T-cell (primary cell): Measurements from ENCODE around the gene MRTFA. TPM values are rescaled to one million over a fixed set of nuclear protein-coding genes. Genes with fewer than 3 reads are reported as not detected.
"Not testable (repeated sequence)": the region's sequence is repeated elsewhere in the genome, so short reads cannot be mapped to it uniquely, and the experiment has no call there.

Experiments
- ATAC-seq, 4 experiments: fragments of 200-7000 bp in 3 of 4; fragments of 150-1000 bp in 1 of 4; cut with Tn5 transposase; replicated peaks in 1 of 4; 1 replicate in 3 of 4; 2 replicates in 1 of 4; pipeline ENCODE4 v1.10.0; 2021; ENCODE audit warnings: moderate library complexity in 3 of 4, mild to moderate bottlenecking in 2 of 4, moderate number of reproducible peaks in 1 of 4
- CTCF ChIA-PET, 2 donors: fragments of 300-600 bp; sonication (Branson Sonifier 250); formaldehyde crosslinking; loops; one replicate each; lab custom pipeline; 2022; ENCODE audit warnings: antibody characterized with exemption in 2 of 2; lab: Charles Lee
- POLR2A ChIA-PET, 2 donors: fragments of 300-600 bp; sonication (Branson Sonifier 250); formaldehyde crosslinking; loops; one replicate each; lab custom pipeline; 2022; ENCODE audit warnings: antibody characterized with exemption in 2 of 2; lab: Charles Lee
- DNase-seq, 35 experiments: peaks; one replicate each; pipeline versions ENCODE4 v3.0.0 to v3.0.0-alpha.2; 2013 to 2023
- H3K27ac ChIP-seq: one replicate; pipeline ENCODE4 v1.5.1; 2013; ENCODE audit warnings: low read length
- H3K27me3 ChIP-seq, 2 experiments: replicated peaks in 1 of 2; 1 replicate in 1 of 2; 2 replicates in 1 of 2; pipeline versions ENCODE4 v1.6.1 to v1.7.0; 2013; ENCODE audit warnings: low read length in 1 of 2, mixed read lengths in 1 of 2; ENCODE audit not compliant: control insufficient read depth in 2 of 2, insufficient read depth in 2 of 2; ENCODE audit errors: extremely low read depth in 1 of 2
- H3K36me3 ChIP-seq, 2 donors: 1 replicate in 1 of 2; 2 replicates in 1 of 2; pipeline versions ENCODE4 v1.6.1 to v1.7.0; 2013; ENCODE audit warnings: low read length in 1 of 2; ENCODE audit not compliant: control insufficient read depth in 2 of 2, insufficient read depth in 1 of 2; ENCODE audit errors: extremely low read depth in 1 of 2
- H3K4me1 ChIP-seq, 2 experiments: 1 replicate in 1 of 2; 2 replicates in 1 of 2; pipeline versions ENCODE4 v1.6.1 to v1.7.0; 2013; ENCODE audit warnings: low read length in 2 of 2, mixed read lengths in 1 of 2; ENCODE audit not compliant: insufficient read depth in 2 of 2, control insufficient read depth in 1 of 2; ENCODE audit errors: extremely low read depth in 1 of 2
- H3K4me3 ChIP-seq, 2 donors: 1 replicate in 1 of 2; 2 replicates in 1 of 2; pipeline versions ENCODE4 v1.5.1 to v1.7.0; 2013; ENCODE audit warnings: mild to moderate bottlenecking in 2 of 2, low read length in 1 of 2, moderate library complexity in 1 of 2; ENCODE audit not compliant: control insufficient read depth in 1 of 2; ENCODE audit errors: extremely low read depth in 1 of 2
- H3K9me3 ChIP-seq: 2 replicates; pipeline ENCODE4 v1.7.0; 2013
- H3K27ac Mint-ChIP-seq, 2 donors: one replicate each; pipeline ENCODE4 v1.8.0; 2020 to 2021; ENCODE audit warnings: mild to moderate bottlenecking in 2 of 2, mixed read lengths in 2 of 2
- H3K27me3 Mint-ChIP-seq, 2 donors: one replicate each; pipeline ENCODE4 v1.8.0; 2021 to 2022; ENCODE audit warnings: mixed read lengths in 2 of 2
- H3K36me3 Mint-ChIP-seq: one replicate; pipeline ENCODE4 v1.8.0; 2021; ENCODE audit warnings: mixed read lengths
- H3K4me1 Mint-ChIP-seq, 3 donors: one replicate each; pipeline ENCODE4 v1.8.0; 2020 to 2022; ENCODE audit warnings: mixed read lengths in 3 of 3, mild to moderate bottlenecking in 1 of 3
- H3K4me3 Mint-ChIP-seq, 3 donors: one replicate each; pipeline ENCODE4 v1.8.0; 2020 to 2022; ENCODE audit warnings: mild to moderate bottlenecking in 3 of 3, mixed read lengths in 3 of 3, moderate library complexity in 3 of 3
- H3K9me3 Mint-ChIP-seq, 3 donors: one replicate each; pipeline ENCODE4 v1.8.0; 2020 to 2022; ENCODE audit warnings: mixed read lengths in 3 of 3
- WGBS: methylation state at CpG from one replicate; pipeline ENCODE4 v1.1.5; 2013; ENCODE audit warnings: missing lambda C conversion rate; ENCODE audit not compliant: insufficient coverage; 5-methylcytosine and 5-hydroxymethylcytosine counted together
- total RNA-seq, 35 experiments: library from RNA in 6 of 35; stranded (reverse) in 6 of 35; fragments of 120-200 nt in 1 of 35; gene quantifications; one replicate each; pipeline versions ENCODE4 v1.2.1 to v1.2.4 and lab custom pipeline; 2013 to 2026

The MRTFA gene
- total RNA-seq, 5 donors from 2014 or later (not counting 1 experiment from before 2014, with no cell fraction given), result 81.9 to 118 (median 114) TPM

DNA sequence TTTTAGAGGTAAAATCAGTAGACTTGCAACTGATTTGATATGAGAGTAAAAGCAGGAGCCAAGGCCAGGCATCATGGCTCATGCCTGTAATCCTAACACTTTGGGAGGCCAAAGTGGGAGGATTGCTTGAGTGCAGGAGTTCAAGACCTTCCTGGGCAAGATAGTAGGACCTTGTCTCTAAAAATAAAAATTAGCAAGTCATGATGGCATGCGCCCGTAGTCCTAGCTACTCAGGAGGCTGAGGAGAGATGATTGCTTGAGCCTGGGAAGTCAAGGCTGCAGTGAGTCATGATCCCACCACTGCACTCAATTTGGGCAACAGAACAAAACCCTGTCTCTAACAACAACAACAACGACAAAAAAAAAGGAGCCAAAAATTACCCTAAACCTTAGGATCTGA lies 252.6 kb downstream of the MRTFA start:
- ChIA-PET CTCF (no interaction called here), POLR2A (interaction anchor here (0.6 to 0.7 kb wide), 5 partner anchors 49 to 332 kb away, joined by 3 to 8 read pairs (median 4); no protein-coding TSS in a partner anchor)
- WGBS, result no CpG with 5 or more reads among the region's 3 CpGs
- peaks cover 6% of the 10 kb centered on the region for H3K36me3 Mint-ChIP-seq
- no peak overlapping the region for H3K27ac ChIP-seq
- peaks cover 66 to 74% (median 70%) of the 10 kb centered on the region in 3 donors for H3K4me1 Mint-ChIP-seq
- H3K36me3 ChIP-seq, result peaks cover 0 to 2% of the 10 kb centered on the region in 2 donors
- peak overlapping the region in 1 of 3 donors; percentile 56 for H3K4me3 Mint-ChIP-seq
- peaks cover 38 to 40% of the 10 kb centered on the region in 2 experiments for H3K4me1 ChIP-seq
- no peaks in the 10 kb centered on the region for H3K27me3 ChIP-seq
- H3K9me3 Mint-ChIP-seq, result no peaks in the 10 kb centered on the region
- H3K27ac Mint-ChIP-seq, result peak overlapping the region; percentile 86 to 94
- no peak overlapping the region for H3K4me3 ChIP-seq
- DNase-seq, result no peak
- ATAC-seq, result no peak
- no peaks in the 10 kb centered on the region for H3K9me3 ChIP-seq
- H3K27me3 Mint-ChIP-seq, result no peaks in the 10 kb centered on the region

DNA sequence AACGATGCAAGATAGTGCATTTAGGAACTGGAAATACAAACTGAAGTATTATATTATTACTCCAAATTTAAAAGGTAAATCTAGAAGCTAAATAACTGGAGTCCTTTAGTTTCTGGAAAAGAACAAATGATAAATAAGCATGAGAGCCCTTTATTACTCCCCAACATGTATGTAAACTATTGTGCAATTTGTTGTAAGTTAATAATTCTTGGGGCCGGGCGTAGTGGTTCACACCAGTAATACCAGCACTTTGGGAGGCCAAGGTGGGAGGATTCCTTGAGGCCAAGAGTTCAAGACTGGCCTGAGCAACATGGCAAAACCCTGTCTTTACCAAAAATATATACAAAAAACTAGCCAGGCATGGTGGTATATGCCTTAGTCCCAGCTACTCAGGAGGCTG lies 255.1 kb downstream of the MRTFA start:
- Histone ChIP-seq H3K27ac (no peak overlapping the region), H3K4me1 (peaks cover 26 to 32% of the 10 kb centered on the region in 2 experiments), H3K36me3 (no peaks in the 10 kb centered on the region), H3K9me3 (no peaks in the 10 kb centered on the region), H3K27me3 (no peaks in the 10 kb centered on the region), H3K4me3 (no peak overlapping the region)
- CTCF ChIA-PET, result interaction anchor here in 1 of 2 donors (0.8 kb wide), 1 partner anchor 476 kb away, joined by 3 read pairs; the partner anchor contains the start of gene XPNPEP3
- no peak for DNase-seq
- Mint-ChIP-seq H3K4me1 (peaks cover 51 to 56% (median 56%) of the 10 kb centered on the region in 3 donors), H3K27me3 (no peaks in the 10 kb centered on the region), H3K36me3 (no peaks in the 10 kb centered on the region), H3K9me3 (no peaks in the 10 kb centered on the region), H3K27ac (peak overlapping the region in 1 of 2 donors; percentile 19), H3K4me3 (no peak overlapping the region)
- POLR2A ChIA-PET, result interaction anchor here (0.6 to 0.7 kb wide), 2 partner anchors 14 to 143 kb away, joined by 3 to 4 read pairs; no protein-coding TSS in a partner anchor
- WGBS, result no CpG with 5 or more reads among the region's 3 CpGs
- ATAC-seq, result no peak

DNA sequence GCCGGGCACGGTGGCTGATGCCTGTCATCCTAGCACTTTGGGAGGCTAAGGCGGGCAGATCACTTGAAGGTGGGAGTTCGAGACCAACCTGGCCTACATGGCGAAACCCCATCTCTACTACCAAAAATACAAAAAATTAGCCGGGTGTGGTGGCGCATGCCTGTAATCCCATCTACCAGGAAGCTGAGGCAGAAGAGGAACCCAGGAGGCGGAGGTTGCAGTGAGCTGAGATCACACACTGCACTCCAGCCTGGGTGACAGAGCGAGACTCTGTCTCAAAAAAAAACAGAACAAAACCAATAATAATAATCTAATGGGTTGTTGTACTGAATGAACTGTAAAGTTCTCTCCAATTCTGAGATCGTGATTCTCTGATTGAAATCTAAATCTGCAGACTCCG lies 258.1 kb downstream of the MRTFA start:
- H3K4me1 ChIP-seq, POLR2A ChIA-PET, H3K4me3 Mint-ChIP-seq, H3K9me3 ChIP-seq, H3K27ac ChIP-seq, H3K27me3 ChIP-seq, H3K36me3 ChIP-seq, CTCF ChIA-PET, ATAC-seq, H3K27ac Mint-ChIP-seq, DNase-seq, H3K9me3 Mint-ChIP-seq, H3K4me3 ChIP-seq, H3K36me3 Mint-ChIP-seq, H3K27me3 Mint-ChIP-seq: not testable (repeated sequence)
- peaks cover 43 to 46% (median 46%) of the 10 kb centered on the region in 3 donors for H3K4me1 Mint-ChIP-seq
- WGBS, result 90% methylated on average over 2 of the region's 11 CpGs

DNA sequence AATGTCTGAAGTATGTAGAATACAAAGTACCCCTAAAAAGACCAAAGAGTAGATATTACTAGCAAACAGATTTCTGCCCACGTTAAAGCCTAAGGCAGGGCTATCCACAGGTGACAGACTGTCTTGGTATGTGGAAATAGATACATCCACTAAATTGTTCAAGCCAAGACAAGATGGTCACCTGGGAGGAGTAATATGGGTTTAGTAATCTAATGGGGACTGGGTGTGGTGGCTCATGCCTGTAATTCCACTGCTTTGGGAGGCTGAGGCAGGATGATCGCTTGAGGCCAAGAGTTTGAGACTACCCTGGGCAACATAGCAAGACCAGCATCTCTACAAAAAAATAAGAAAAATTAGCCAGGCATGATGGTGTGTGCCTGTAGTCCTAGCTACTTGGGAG lies 258.6 kb downstream of the MRTFA start:
- Mint-ChIP-seq H3K27ac (no peak overlapping the region), H3K4me1 (peaks cover 43 to 46% (median 46%) of the 10 kb centered on the region in 3 donors), H3K27me3 (no peaks in the 10 kb centered on the region), H3K4me3 (no peak overlapping the region), H3K36me3 (peaks cover 4% of the 10 kb centered on the region), H3K9me3 (no peaks in the 10 kb centered on the region)
- Histone ChIP-seq H3K27me3 (no peaks in the 10 kb centered on the region), H3K27ac (no peak overlapping the region), H3K9me3 (no peaks in the 10 kb centered on the region), H3K4me1 (peaks cover 6 to 7% of the 10 kb centered on the region in 2 experiments), H3K4me3 (no peak overlapping the region), H3K36me3 (peaks cover 0 to 4% of the 10 kb centered on the region in 2 donors)
- no peak for DNase-seq
- ChIA-PET CTCF (interaction anchor here (0.6 kb wide), 2 partner anchors 48 to 58 kb away, joined by 3 read pairs; no protein-coding TSS in a partner anchor), POLR2A (no interaction called here)
- no CpG with 5 or more reads among the region's 2 CpGs for WGBS
- no peak for ATAC-seq

DNA sequence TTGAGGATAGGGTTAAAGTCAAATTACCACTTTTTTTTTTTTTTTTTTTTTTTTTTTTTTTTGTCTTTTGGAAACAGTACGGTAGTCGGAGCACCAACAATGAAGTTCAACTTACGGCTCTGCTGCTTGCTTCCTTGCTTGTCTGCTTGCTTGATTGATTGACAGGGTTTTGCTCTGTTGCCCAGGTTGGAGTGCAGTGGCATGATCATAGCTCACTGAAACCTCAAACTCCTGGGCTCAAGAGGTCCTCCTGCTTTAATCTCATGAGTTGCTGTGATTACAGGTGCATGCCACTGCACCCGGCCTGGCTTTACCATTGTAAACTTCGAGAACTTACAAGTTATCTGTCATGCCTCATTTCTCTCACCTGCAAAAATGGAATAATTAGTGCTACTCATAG lies 260.4 kb downstream of the MRTFA start:
- peaks cover 6 to 10% of the 10 kb centered on the region in 2 experiments for H3K4me1 ChIP-seq
- POLR2A ChIA-PET, result interaction anchor here in 1 of 2 donors (0.6 kb wide), 2 partner anchors 20 to 683 kb away, joined by 3 to 5 read pairs; no protein-coding TSS in a partner anchor

DNA sequence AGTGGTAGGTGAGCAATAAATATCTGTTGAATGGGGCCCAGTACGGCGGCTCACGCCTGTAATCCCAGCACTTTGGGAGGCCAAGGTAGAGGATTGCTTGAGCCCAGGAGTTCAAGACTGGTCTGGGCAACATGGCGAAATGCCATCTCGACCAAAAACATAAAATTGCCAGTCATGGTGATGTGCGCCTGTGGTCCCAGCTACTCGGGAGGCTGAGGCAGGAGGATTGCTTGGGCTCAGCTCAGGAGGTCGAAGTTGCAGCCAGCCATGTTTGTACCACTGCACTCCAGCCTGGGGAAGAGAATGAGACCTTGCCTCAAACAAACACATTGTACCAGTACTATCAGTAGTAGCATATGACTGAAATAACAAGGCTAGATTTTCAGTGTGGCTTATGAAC lies 262.0 kb downstream of the MRTFA start:
- ATAC-seq, result no peak
- peaks cover 4% of the 10 kb centered on the region for H3K36me3 Mint-ChIP-seq

More for the DNA sequence above, 260.4 kb downstream of the MRTFA start:
- CTCF ChIA-PET, result no interaction called here
- no peaks in the 10 kb centered on the region for H3K9me3 ChIP-seq
- Mint-ChIP-seq H3K27ac (no peak overlapping the region), H3K9me3 (no peaks in the 10 kb centered on the region), H3K27me3 (no peaks in the 10 kb centered on the region), H3K4me1 (peaks cover 46 to 48% (median 46%) of the 10 kb centered on the region in 3 donors), H3K36me3 (peaks cover 4% of the 10 kb centered on the region), H3K4me3 (no peak overlapping the region)
- 100% methylated on average over 1 of the region's 5 CpGs for WGBS
- ATAC-seq (no peak), DNase-seq (no peak)
- no peak overlapping the region for H3K4me3 ChIP-seq
- H3K27ac ChIP-seq, result no peak overlapping the region
- no peaks in the 10 kb centered on the region for H3K27me3 ChIP-seq
- H3K36me3 ChIP-seq, result peaks cover 0 to 6% of the 10 kb centered on the region in 2 donors

More for the DNA sequence above, 262.0 kb downstream of the MRTFA start:
- H3K27me3 ChIP-seq, result no peaks in the 10 kb centered on the region
- no peaks in the 10 kb centered on the region for H3K9me3 Mint-ChIP-seq
- POLR2A ChIA-PET, result no interaction called here
- no peak overlapping the region for H3K4me3 ChIP-seq
- no peak overlapping the region for H3K27ac ChIP-seq
- CTCF ChIA-PET, result interaction anchor here in 1 of 2 donors (0.6 kb wide), 2 partner anchors 117 to 124 kb away, joined by 3 read pairs; no protein-coding TSS in a partner anchor
- H3K4me1 Mint-ChIP-seq, result peaks cover 43 to 47% (median 46%) of the 10 kb centered on the region in 3 donors
- H3K27ac Mint-ChIP-seq, result no peak overlapping the region
- H3K36me3 ChIP-seq, result peaks cover 0 to 6% of the 10 kb centered on the region in 2 donors
- H3K4me1 ChIP-seq, result peaks cover 7 to 13% of the 10 kb centered on the region in 2 experiments
- H3K9me3 ChIP-seq, result no peaks in the 10 kb centered on the region
- no peak overlapping the region for H3K4me3 Mint-ChIP-seq
- no peaks in the 10 kb centered on the region for H3K27me3 Mint-ChIP-seq
- WGBS, result 100% methylated on average over 4 of the region's 8 CpGs
- DNase-seq, result no peak
